ENCODE results near the gene MEI1.

GRCh38 chr22:41818011-41818410, 118.7 kb downstream of the MEI1 start:
- no peak for TF ChIP-seq NFYB (IDR thresholded peaks at IDR 0.05; ENCODE audit: extremely low read depth, insufficient read length)
- no peak for TF ChIP-seq ARNT (IDR thresholded peaks at IDR 0.05)
- no peak for TF ChIP-seq ZNF280B (CRISPR knock-in tag; IDR thresholded peaks at IDR 0.05)
- no peak for TF ChIP-seq FOXM1 (IDR thresholded peaks at IDR 0.05; ENCODE audit: low read depth)
- no peak for TF ChIP-seq FOXM1 (CRISPR knock-in tag; IDR thresholded peaks at IDR 0.05; ENCODE audit: low read depth)
- TF ChIP-seq, protein P1, sequence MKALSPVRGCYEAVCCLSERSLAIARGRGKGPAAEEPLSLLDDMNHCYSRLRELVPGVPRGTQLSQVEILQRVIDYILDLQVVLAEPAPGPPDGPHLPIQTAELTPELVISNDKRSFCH (CRISPR knock-in tag; IDR thresholded peaks at IDR 0.05) = no peak
- TF ChIP-seq, protein P1 (tag; IDR thresholded peaks at IDR 0.05) = no peak
- no peak for TF ChIP-seq SMAD1 (IDR thresholded peaks at IDR 0.05; ENCODE audit: low read depth, low read length, partially characterized antibody)
- no peak for TF ChIP-seq POLR2A (conservative IDR thresholded peaks at IDR 0.05)
- no peak for TF ChIP-seq ZNF586 (CRISPR knock-in tag; conservative IDR thresholded peaks at IDR 0.05)
- TF ChIP-seq, protein P2, sequence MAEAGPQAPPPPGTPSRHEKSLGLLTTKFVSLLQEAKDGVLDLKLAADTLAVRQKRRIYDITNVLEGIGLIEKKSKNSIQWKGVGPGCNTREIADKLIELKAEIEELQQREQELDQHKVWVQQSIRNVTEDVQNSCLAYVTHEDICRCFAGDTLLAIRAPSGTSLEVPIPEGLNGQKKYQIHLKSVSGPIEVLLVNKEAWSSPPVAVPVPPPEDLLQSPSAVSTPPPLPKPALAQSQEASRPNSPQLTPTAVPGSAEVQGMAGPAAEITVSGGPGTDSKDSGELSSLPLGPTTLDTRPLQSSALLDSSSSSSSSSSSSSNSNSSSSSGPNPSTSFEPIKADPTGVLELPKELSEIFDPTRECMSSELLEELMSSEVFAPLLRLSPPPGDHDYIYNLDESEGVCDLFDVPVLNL (CRISPR knock-in tag; IDR thresholded peaks at IDR 0.05; ENCODE audit: low read depth) = no peak
- no peak for TF ChIP-seq TFAM (CRISPR knock-in tag; conservative IDR thresholded peaks at IDR 0.05)
- no peak for TF ChIP-seq CCAR2 (IDR thresholded peaks at IDR 0.05; ENCODE audit: low read depth, low read length)
- no peak for TF ChIP-seq ZNF76 (CRISPR knock-in tag; IDR thresholded peaks at IDR 0.05; ENCODE audit: borderline replicate concordance)
- no peak for TF ChIP-seq ZBTB33 (CRISPR knock-in tag; IDR thresholded peaks at IDR 0.05)
- TF ChIP-seq CBFB (CRISPR knock-in tag; IDR thresholded peaks at IDR 0.05) = no peak

All from K562 (cell line).